Activated T-helper 1 cell treated with Interleukin-2 at 50 U/mL for 16 hours (primary cell): Measurements from ENCODE around the gene RIT1.

Experiments used
- DNase-seq: peaks from one replicate; pipeline ENCODE4 v3.0.0-alpha.2; 2020; ENCODE audit warnings: low read depth

The RIT1 gene

DNA sequence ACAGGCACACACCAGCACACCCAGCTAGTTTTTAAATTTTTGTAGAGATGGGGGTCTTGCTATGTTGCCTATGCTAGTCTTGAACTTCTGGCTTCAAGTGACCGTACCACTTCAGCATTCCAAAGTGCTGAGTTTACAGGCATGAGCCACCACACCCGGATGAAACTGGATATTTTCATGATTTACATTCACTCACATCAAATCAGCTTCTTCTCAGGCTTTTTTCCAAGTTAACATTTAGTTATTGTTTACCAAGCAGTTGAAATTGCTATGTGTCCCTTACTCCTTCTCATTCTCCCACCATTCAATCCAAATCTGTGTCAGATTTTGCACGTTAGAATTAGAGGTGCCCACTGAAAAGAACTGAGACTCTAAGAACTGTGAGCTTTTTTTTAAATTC lies 18.4 kb downstream of the RIT1 start:
- no peak for DNase-seq

DNA sequence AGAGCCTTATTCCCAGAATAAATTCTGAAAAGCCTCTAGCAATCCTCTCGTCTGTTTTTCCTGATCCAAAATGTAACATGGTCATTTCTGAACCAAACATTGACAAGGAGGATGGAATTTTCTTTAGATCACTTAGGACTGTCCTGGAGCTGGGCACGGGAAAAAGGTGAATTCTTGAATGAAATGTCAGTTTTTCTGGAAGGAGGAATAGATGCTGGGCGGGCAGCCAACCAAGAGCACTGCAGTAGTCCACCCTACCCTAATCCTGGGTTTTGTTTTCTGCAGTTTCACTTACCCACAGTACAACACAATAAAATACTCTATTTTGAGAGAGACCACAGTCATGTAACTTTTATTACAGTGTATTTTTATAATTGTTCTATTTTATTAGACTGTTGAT lies 20.9 kb downstream of the RIT1 start:
- no peak for DNase-seq

DNA sequence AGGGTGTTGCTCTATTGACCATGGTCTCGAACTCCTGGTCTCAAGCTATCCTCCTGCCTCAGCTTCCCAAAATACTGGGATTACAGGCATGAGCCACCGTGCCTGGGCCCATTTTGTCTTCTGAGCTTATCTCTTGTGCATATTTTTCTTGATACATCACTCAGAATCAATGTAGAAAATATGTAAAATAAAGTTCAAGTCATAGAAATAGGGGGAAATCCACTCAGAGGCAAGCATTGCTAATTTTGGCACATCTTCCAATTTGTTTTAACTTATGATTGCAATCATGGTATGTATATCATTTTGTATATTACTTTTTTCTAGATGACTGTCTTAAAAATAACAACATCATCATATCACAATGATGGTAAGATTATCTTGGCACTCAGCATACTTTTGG lies 21.6 kb downstream of the RIT1 start:
- DNase-seq: no peak

- DNase-seq: no peak
These were observed 22.7 kb downstream of the RIT1 start for GRCh38 chr1:155888481-155888880.

DNA sequence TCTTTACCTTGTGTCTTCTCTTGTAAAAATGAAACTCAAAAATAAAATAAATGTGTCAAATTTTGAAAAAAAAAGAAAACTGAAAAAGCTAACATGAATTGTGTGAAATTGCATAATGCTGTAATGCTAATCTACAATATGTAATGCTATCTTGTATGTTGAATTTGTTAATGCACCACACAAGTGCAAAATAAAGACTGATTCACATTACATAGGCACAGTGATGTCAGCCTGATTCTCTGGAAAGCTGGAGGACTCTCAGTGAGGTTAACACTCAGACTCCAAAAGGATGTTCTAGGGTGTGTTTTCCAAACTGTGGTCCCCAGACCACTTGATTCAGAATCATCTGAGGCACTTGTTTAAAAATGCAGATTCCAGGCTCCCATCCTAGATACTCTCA lies 26.2 kb downstream of the RIT1 start:
- DNase-seq: no peak

DNA sequence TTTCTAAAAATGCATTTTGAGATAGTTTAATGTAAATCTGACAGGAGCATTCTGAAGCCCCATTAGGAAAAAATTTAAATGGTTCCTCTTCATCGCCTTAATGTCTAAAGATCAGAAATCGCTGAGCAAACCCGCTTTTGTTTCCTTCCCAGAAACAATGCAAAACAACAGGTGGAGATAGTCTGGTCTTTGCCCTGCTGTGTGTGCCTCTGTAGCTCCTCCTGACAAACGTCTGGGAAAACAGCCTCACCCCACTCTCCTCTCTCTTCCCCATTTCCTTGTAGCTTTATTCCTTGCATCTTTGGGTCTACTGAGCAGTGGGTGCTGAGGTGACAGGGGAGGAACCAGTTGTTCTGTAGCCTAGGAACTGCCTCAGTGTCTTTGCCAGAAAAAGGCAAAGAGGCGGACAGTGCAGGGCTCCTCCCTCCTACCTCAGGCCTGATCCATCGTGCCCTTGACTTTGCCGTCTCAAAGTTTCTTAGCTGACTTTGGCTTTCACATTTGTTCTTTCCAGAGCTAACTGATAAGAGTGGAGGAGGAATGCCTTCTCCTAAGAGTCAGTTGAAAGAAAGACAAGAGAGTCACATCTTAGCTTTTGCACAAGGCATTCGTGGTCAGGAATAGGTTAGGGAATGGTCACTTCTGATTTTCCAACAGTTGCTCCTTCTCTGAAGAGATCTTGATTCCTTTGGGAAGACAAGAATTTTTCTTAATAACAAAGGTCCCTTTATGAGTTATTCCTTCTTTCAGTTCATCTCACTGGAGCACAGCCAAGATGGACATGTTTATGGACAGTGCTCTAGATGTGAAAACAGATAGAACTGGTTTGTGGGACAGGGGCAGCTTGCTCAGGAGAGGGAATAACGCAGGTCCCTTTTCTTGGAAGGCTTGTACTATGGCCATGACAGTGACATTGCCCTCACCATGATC lies 26.9 kb downstream of the RIT1 start:
- DNase-seq: no peak

DNA sequence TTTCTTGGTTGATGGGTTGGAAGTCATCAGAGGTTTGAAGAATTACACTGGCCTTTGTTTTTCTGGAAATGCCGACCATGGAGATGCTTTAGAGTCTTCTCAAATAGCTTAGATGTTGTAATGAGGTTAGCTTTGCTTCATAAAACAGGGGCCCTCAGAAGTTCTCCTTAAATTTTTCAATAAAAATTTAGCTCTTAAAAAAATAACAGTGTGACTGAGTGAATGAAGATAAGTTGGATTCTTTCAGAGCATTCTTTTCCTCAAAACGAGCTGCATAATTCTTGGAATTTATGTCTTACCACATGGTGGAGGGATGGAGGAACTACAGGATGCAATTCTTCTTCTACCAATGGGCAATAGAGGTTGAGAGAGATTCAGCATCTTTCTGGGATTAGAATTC lies 28.4 kb downstream of the RIT1 start:
- no peak for DNase-seq

GRCh38 chr1:155882235-155882634 lies 28.9 kb downstream of the RIT1 start:
- no peak for DNase-seq

GRCh38 chr1:155880950-155881349 lies 30.2 kb downstream of the RIT1 start:
- DNase-seq: no peak

- no peak for DNase-seq
These were observed 30.9 kb downstream of the RIT1 start for GRCh38 chr1:155880251-155880650.

- no peak for DNase-seq
These were observed 33.2 kb downstream of the RIT1 start for GRCh38 chr1:155877945-155878344.

DNA sequence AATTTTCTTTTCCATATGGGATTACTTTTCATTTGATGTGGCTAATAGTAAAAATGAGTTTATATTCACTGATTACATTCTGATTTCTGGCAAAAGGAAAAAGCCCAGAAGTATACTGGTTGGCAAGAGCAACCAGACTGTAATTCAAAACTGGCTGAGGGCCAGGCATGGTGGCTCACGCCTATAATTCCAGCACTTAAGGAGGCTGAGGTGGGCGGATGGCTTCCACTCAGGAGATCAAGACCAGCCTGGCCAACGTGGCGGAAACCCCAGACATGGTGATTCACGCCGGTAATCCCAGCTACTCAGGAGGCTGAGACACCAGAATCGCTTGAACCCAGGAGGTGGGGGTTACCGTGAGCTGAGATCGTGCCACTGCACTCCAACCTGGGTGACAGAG lies 37.3 kb downstream of the RIT1 start:
- no peak for DNase-seq

- no peak for DNase-seq
These were observed 38.6 kb downstream of the RIT1 start for GRCh38 chr1:155872527-155872926.

GRCh38 chr1:155871390-155871789 lies 39.8 kb downstream of the RIT1 start:
- no peak for DNase-seq

- no peak for DNase-seq
These were observed 43.4 kb downstream of the RIT1 start for GRCh38 chr1:155867766-155868165.

- no peak for DNase-seq
These were observed 46.8 kb downstream of the RIT1 start for GRCh38 chr1:155864393-155864792.

- DNase-seq: no peak
These were observed 49.3 kb downstream of the RIT1 start for GRCh38 chr1:155861896-155862295.

- DNase-seq: no peak
These were observed 50.1 kb downstream of the RIT1 start for GRCh38 chr1:155860970-155861510.

DNA sequence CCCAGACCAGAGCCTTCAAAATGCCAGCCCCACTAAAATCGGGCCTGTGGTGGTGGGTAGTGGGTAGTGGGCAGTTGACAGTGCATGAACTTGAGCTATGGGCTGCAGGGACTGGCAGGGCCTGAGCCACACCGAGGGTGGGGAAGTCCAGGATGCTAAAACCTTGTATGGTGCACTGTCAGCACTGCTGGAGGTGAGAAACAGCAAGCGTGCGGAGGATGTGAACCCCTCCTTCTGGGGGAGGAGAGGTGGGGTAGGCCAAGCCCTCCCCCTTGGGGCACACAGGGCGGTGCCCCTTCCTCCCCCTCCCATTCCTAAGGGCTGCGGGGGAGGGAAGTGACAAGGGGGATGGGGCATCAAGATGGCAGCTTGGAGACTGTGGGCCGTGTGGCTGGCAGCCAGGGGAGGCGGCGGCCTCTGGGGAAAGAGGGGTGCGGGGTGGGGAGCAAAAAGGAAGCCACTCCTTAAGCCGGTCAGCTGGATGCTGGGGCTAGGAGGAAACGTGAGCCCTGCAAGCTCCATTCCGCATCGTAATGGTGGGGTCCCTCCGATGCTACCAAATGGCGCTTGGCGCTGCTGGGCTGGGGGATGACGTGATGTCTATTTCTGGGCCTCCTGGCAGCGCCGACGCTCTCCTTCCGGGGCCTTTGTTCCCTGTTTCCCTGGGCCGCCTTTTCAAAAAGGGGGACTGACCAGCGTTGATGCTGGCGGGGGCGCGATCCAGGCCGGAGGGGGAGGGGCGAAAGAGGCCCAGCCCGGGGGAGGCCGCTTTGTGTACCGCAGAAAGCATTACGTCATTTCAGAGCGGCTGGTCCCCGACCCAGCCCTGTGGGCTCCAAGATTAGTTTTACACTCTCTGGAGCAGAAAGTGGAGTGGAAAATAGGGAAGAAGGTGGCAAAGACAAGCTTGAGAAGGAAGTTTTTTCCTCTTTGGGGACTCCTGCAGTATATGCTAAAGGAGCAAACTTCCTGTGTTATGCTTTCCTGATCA lies 51.0 kb downstream of the RIT1 start:
- peak; percentile 14 for DNase-seq

GRCh38 chr1:155859234-155859829 lies 51.8 kb downstream of the RIT1 start, which contains the start of gene SYT11:
Gene SYT11, plus strand, starts transcription at chr1:155859567. Its CDS starts 195 bp downstream, at chr1:155859762.
- peak; percentile 82 for DNase-seq

- DNase-seq: no peak
These were observed 52.3 kb downstream of the RIT1 start for GRCh38 chr1:155858800-155859233.
